Tongue (tissue), 2 donors: ENCODE results near the gene ARHGEF12. TPM values are rescaled to one million over a fixed set of nuclear protein-coding genes. Genes with fewer than 3 reads are reported as not detected.
A peak's percentile ranks its signal among the peaks of the same experiment; 100 is the strongest.

Source experiments
- DNase-seq: peaks from one replicate; pipeline ENCODE4 v3.0.0-alpha.2; 2015
- total RNA-seq: library from RNA; depleted of rRNA; stranded (reverse); fragments of >200 nt; gene quantifications from one replicate; pipeline ENCODE4 v1.2.3, GENCODE V29; 2014

The ARHGEF12 gene
- total RNA-seq, 1 donor from 2014 or later = 134 TPM

- no peak for DNase-seq
Observed at GRCh38 chr11:120431633-120432032, 95.4 kb downstream of the ARHGEF12 start.

GRCh38 chr11:120432056-120433018 is 96.1 kb downstream of the ARHGEF12 start:
- DNase-seq = peak; percentile 24

GRCh38 chr11:120441592-120441991 is 105.4 kb downstream of the ARHGEF12 start:
- no peak for DNase-seq

- DNase-seq = no peak
Observed at GRCh38 chr11:120442031-120442430, 105.8 kb downstream of the ARHGEF12 start.

- DNase-seq = no peak
Observed at GRCh38 chr11:120446802-120447201, 110.6 kb downstream of the ARHGEF12 start.

GRCh38 chr11:120448240-120448639 is 112.0 kb downstream of the ARHGEF12 start:
- DNase-seq = no peak

- no peak for DNase-seq
Observed at GRCh38 chr11:120455487-120455886, 119.3 kb downstream of the ARHGEF12 start.

- DNase-seq = no peak
Observed at GRCh38 chr11:120457996-120458395, 121.8 kb downstream of the ARHGEF12 start.

- DNase-seq = no peak
Observed at GRCh38 chr11:120462825-120463224, 126.6 kb downstream of the ARHGEF12 start.

- DNase-seq = no peak
Observed at GRCh38 chr11:120465921-120466534, 129.8 kb downstream of the ARHGEF12 start.

- no peak for DNase-seq
Observed at GRCh38 chr11:120467627-120468026, 131.4 kb downstream of the ARHGEF12 start.

GRCh38 chr11:120471131-120471530 is 134.9 kb downstream of the ARHGEF12 start:
- DNase-seq = no peak

GRCh38 chr11:120471994-120472393 is 135.8 kb downstream of the ARHGEF12 start:
- DNase-seq = no peak

GRCh38 chr11:120473503-120473902 is 137.3 kb downstream of the ARHGEF12 start:
- DNase-seq = no peak

GRCh38 chr11:120482149-120482548 is 145.9 kb downstream of the ARHGEF12 start:
- DNase-seq = no peak

- DNase-seq = no peak
Observed at GRCh38 chr11:120484722-120485121, 148.5 kb downstream of the ARHGEF12 start.

- no peak for DNase-seq
Observed at GRCh38 chr11:120486138-120486537, 149.9 kb downstream of the ARHGEF12 start.

- DNase-seq = no peak
Observed at GRCh38 chr11:120489799-120490198, 153.6 kb downstream of the ARHGEF12 start.

GRCh38 chr11:120492486-120492885 is 156.3 kb downstream of the ARHGEF12 start:
- DNase-seq = no peak

- DNase-seq = no peak
Observed at GRCh38 chr11:120494595-120494994, 158.4 kb downstream of the ARHGEF12 start.

- no peak for DNase-seq
Observed at GRCh38 chr11:120499088-120499487, 162.9 kb downstream of the ARHGEF12 start.

GRCh38 chr11:120499859-120500258 is 163.6 kb downstream of the ARHGEF12 start:
- no peak for DNase-seq

- DNase-seq = no peak
Observed at GRCh38 chr11:120500414-120501071, 164.3 kb downstream of the ARHGEF12 start.
